Measurements from ENCODE around the gene NKIRAS1. TPM values are rescaled to one million over a fixed set of nuclear protein-coding genes. Genes with fewer than 3 reads are reported as not detected.

Gene NKIRAS1
- total RNA-seq, 1 experiment from 2014 or later = 9.9 TPM

DNA sequence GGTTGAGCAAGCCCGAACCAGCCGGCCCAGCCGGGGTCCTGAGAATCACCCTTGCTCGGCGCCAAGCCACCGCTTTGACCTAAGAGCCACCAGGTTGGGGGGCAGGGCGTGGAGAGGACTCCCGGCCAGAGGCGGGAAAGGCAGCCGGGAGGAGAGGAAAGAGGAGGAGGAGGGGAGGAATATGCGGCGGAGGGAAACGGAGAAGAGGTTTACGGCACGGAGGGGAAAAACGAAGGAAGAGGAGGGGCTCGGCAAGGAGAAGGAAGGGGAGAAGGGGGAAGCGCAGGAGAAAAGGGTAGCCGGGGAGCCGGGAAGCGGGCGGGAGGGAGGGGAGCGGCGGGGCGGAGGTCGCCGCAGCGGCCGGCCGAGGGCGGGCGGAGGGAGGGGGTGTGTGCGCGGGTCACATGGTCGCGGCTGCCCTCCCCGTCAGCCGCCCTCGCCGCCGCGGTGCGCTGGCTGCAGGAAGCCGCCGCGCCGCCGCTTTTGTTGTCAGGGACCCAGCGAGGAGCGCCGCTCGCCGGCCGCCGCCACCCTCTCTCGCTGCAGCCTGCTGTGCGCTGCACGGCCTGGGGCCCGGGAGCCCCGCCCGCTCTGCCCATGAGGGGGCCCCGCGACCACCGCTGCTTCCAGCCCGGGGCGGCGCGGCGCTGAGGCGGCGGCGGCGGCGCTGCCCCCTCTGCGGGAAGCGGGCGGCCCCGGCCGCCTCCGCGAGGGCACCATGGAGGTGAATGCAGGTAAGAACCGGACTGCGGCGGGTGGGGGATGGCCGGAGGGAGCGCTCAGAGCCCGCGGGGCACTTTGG lies 28.3 kb upstream of the NKIRAS1 start, which contains the start of gene NR1D2:
NR1D2 (plus strand) TSS at position 426 of the 802 bp plus-strand sequence; CDS start at position 719, 293 bp downstream.
- no peaks in the 10 kb centered on the region for H3K36me3 ChIP-seq
- H3K9me3 ChIP-seq = no peaks in the 10 kb centered on the region
- peak; percentile 80 for DNase-seq
- H3K27me3 ChIP-seq = no peaks in the 10 kb centered on the region
- peak within 1 kb of the TSS; percentile 64 for H3K4me3 ChIP-seq

GRCh38 chr3:23944007-23944783 lies 27.4 kb upstream of the NKIRAS1 start:
- no peak for DNase-seq
- H3K36me3 ChIP-seq = no peaks in the 10 kb centered on the region

GRCh38 chr3:23942546-23942945 lies 25.8 kb upstream of the NKIRAS1 start:
- Histone ChIP-seq H3K36me3 (no peaks in the 10 kb centered on the region), H3K4me3 (no peak overlapping the region), H3K27me3 (no peaks in the 10 kb centered on the region), H3K9me3 (no peaks in the 10 kb centered on the region)
- no peak for DNase-seq

More at GRCh38 chr3:23944007-23944783, 27.4 kb upstream of the NKIRAS1 start:
- Histone ChIP-seq H3K27me3 (no peaks in the 10 kb centered on the region), H3K9me3 (no peaks in the 10 kb centered on the region), H3K4me3 (peak overlapping the region; percentile 55)

DNA sequence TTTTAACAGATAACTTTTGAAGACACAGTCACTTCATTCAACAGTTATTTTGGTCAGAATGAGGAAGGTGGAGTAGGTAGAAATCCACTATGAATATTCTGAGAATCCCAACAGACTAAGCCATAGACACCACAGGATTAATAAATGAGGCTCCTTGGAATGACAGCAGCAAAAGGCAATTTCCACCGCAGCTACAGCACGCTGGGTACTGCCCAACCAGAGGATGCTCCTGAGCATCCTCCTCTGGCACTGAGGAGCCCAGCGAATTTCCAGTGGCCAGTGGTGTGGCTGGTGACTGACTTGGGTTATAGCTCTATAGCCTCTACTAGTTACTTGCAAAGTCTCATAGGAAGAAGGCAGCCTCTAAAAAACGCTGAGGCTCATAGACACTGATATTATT lies 24.6 kb upstream of the NKIRAS1 start:
- H3K9me3 ChIP-seq = no peaks in the 10 kb centered on the region
- H3K27me3 ChIP-seq = no peaks in the 10 kb centered on the region
- no peak for DNase-seq
- H3K36me3 ChIP-seq = no peaks in the 10 kb centered on the region
- no peak overlapping the region for H3K4me3 ChIP-seq

- no peaks in the 10 kb centered on the region for H3K36me3 ChIP-seq
Observed at GRCh38 chr3:23940775-23941174, 24.0 kb upstream of the NKIRAS1 start.

DNA sequence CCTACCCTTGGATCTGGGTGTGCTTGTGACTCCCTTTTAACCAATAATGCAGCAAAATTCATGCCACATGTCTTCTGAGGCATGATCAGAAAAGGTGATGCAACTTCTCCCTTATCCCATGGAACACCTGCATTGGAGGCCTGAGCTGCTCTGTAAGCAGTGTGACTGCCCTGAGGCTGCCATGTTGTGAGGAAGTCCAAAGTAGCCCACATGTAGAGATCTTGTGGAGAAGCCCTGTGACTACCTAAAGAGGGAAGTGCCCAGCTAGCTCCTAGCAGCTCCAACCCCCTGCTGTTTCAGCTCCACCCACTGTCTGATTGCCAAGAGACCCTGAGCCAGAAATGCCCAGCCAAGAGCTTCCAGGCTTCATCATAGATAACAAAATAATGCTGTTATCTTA lies 21.9 kb upstream of the NKIRAS1 start:
- no peaks in the 10 kb centered on the region for H3K9me3 ChIP-seq
- no peaks in the 10 kb centered on the region for H3K36me3 ChIP-seq
- no peaks in the 10 kb centered on the region for H3K27me3 ChIP-seq
- no peak for DNase-seq
- H3K4me3 ChIP-seq = no peak overlapping the region

More at GRCh38 chr3:23940775-23941174, 24.0 kb upstream of the NKIRAS1 start:
- Histone ChIP-seq H3K9me3 (no peaks in the 10 kb centered on the region), H3K27me3 (no peaks in the 10 kb centered on the region), H3K4me3 (no peak overlapping the region)
- no peak for DNase-seq

- Histone ChIP-seq H3K9me3 (no peaks in the 10 kb centered on the region), H3K4me3 (no peak overlapping the region), H3K27me3 (no peaks in the 10 kb centered on the region)
Observed at GRCh38 chr3:23937296-23937695, 20.5 kb upstream of the NKIRAS1 start.

GRCh38 chr3:23934253-23934652 lies 17.5 kb upstream of the NKIRAS1 start:
- Histone ChIP-seq H3K36me3 (no peaks in the 10 kb centered on the region), H3K4me3 (no peak overlapping the region), H3K9me3 (no peaks in the 10 kb centered on the region), H3K27me3 (no peaks in the 10 kb centered on the region)
- DNase-seq = no peak

More at GRCh38 chr3:23937296-23937695, 20.5 kb upstream of the NKIRAS1 start:
- H3K36me3 ChIP-seq = no peaks in the 10 kb centered on the region
- DNase-seq = no peak

- no peak overlapping the region for H3K4me3 ChIP-seq
- H3K36me3 ChIP-seq = no peaks in the 10 kb centered on the region
- no peaks in the 10 kb centered on the region for H3K9me3 ChIP-seq
- no peak for DNase-seq
- H3K27me3 ChIP-seq = no peaks in the 10 kb centered on the region
Observed at GRCh38 chr3:23932571-23932970, 15.8 kb upstream of the NKIRAS1 start.

DNA sequence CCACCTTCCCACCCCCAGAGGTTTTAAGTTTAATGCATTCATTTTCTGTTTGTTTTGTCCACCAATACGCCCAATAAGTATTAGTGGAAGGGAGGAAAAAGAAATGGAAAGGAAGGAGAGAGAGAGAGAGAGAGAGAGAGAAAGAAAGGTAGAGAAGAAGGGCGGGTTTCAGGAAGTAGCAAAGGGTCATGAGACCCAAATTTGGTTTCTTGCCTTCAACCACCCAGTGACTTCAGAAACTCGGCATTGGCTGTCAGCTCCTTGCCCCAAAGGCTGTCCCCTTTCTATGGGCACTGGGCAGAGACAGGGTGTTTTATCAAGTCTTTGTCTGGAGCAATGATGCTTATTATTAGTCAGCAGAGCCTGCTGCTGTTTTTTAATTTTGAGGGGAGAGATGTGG lies 14.8 kb upstream of the NKIRAS1 start:
- Histone ChIP-seq H3K27me3 (no peaks in the 10 kb centered on the region), H3K4me3 (no peak overlapping the region), H3K36me3 (no peaks in the 10 kb centered on the region), H3K9me3 (no peaks in the 10 kb centered on the region)
- no peak for DNase-seq

GRCh38 chr3:23928524-23928923 lies 11.7 kb upstream of the NKIRAS1 start:
- peak; percentile 16 for DNase-seq
- H3K4me3 ChIP-seq = no peak overlapping the region
- H3K27me3 ChIP-seq = no peaks in the 10 kb centered on the region
- no peaks in the 10 kb centered on the region for H3K9me3 ChIP-seq
- no peaks in the 10 kb centered on the region for H3K36me3 ChIP-seq

GRCh38 chr3:23926736-23927135 lies 9.9 kb upstream of the NKIRAS1 start:
- Histone ChIP-seq H3K4me3 (no peak overlapping the region), H3K36me3 (no peaks in the 10 kb centered on the region; the same call in 1 of the 2 replicates), H3K27me3 (no peaks in the 10 kb centered on the region), H3K9me3 (no peaks in the 10 kb centered on the region)
- DNase-seq = no peak

DNA sequence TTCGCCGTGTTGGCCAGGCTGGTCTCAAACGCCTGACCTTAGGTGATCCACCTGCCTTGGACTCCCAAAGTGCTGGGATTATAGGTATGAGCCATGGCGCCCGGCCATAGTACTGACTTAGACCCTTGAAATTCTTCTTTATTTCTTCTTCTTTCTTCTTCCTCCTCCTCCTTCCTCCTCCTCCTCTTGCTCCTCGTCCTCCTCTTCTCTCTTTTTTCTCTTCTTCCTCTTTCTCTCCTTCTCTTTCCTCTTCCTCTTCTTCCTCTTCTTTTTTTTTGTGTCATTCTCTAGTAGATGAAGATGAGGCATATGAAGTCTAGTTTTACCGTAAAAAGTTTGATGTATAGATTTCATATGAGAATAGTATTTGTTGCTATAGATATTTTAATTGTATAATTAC lies 9.5 kb upstream of the NKIRAS1 start:
- H3K27me3 ChIP-seq = no peaks in the 10 kb centered on the region

GRCh38 chr3:23923786-23924185 lies 7.0 kb upstream of the NKIRAS1 start:
- Histone ChIP-seq H3K4me3 (no peak overlapping the region), H3K36me3 (peaks cover 22% of the 10 kb centered on the region), H3K9me3 (no peaks in the 10 kb centered on the region), H3K27me3 (no peaks in the 10 kb centered on the region)
- DNase-seq = peak; percentile 8

More for the DNA sequence above, 9.5 kb upstream of the NKIRAS1 start:
- no peak for DNase-seq
- Histone ChIP-seq H3K36me3 (no peaks in the 10 kb centered on the region; the same call in 1 of the 2 replicates), H3K4me3 (no peak overlapping the region), H3K9me3 (no peaks in the 10 kb centered on the region)

DNA sequence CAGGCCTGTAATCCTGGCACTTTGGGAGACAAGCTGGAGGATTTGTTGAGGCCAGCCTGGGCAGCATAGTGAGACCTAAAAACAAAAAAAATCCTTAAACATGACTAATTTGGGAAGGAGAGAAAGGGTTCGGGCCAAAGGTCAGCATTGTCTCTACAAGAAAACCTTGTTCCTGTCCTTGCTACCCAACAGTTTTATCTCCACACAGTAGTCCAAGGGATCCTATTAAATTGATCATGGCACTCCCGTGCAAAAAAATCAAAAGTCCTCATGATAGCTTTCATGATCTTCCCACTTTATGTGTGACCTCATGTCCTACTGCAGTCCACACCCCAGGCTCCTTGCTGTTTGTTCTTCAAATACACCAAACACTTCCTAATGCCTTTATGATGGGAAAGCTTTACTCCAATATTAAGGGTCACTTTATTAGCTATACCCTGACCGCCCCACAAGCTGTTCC lies 4.3 kb upstream of the NKIRAS1 start:
- Histone ChIP-seq H3K27me3 (no peaks in the 10 kb centered on the region), H3K9me3 (no peaks in the 10 kb centered on the region)
- DNase-seq = no peak

GRCh38 chr3:23920151-23920655 lies 3.4 kb upstream of the NKIRAS1 start:
- no peak overlapping the region for H3K4me3 ChIP-seq
- peaks cover 38% of the 10 kb centered on the region for H3K36me3 ChIP-seq
- H3K9me3 ChIP-seq = no peaks in the 10 kb centered on the region
- H3K27me3 ChIP-seq = no peaks in the 10 kb centered on the region
- no peak for DNase-seq

More for the DNA sequence above, 4.3 kb upstream of the NKIRAS1 start:
- H3K4me3 ChIP-seq = no peak overlapping the region
- H3K36me3 ChIP-seq = peaks cover 38% of the 10 kb centered on the region

GRCh38 chr3:23919628-23920027 lies 2.8 kb upstream of the NKIRAS1 start:
- H3K27me3 ChIP-seq = no peaks in the 10 kb centered on the region
- H3K4me3 ChIP-seq = peak overlapping the region; percentile 96
- DNase-seq = no peak
- peaks cover 38% of the 10 kb centered on the region for H3K36me3 ChIP-seq
- H3K9me3 ChIP-seq = no peaks in the 10 kb centered on the region

All from MG63 (cell line).